HCT116 (cell line): ENCODE results near the gene ARHGAP31. TPM values are rescaled to one million over a fixed set of nuclear protein-coding genes. Genes with fewer than 3 reads are reported as not detected.

Experiments used
- ATAC-seq: fragments of 200-7000 bp; cut with Tn5 transposase; 2 replicates; pipeline ENCODE4 v1.9.1; 2020; ENCODE audit warnings: mild to moderate bottlenecking, moderate library complexity
- BruUV-seq: library from RNA; stranded (reverse); fragments of 400-500 nt; replicated peaks from 2 replicates; lab custom pipeline; 2021; lab: Mats Ljungman, UMichigan
- CTCF ChIA-PET: fragments of 300-600 bp; sonication (Branson Sonifier 250); formaldehyde crosslinking; loops from one replicate; lab custom pipeline; 2021; ENCODE audit warnings: antibody characterized with exemption; lab: Charles Lee
- POLR2A ChIA-PET: fragments of 300-600, 350-600 bp; sonication (Branson Sonifier 250); formaldehyde crosslinking; loops from one replicate; lab custom pipeline; 2021; ENCODE audit warnings: antibody characterized with exemption; lab: Charles Lee
- RAD21 ChIA-PET, 2 experiments: fragments of 300-600 bp; sonication (Branson Sonifier 250); formaldehyde crosslinking; loops; one replicate each; lab custom pipeline; 2023; ENCODE audit warnings: low total read pairs in 2 of 2; ENCODE audit not compliant: uncharacterized antibody in 2 of 2, unreplicated experiment in 2 of 2, low non-redundant PET in 1 of 2; lab: Charles Lee
- DNase-seq: peaks from one replicate; pipeline ENCODE4 v3.0.0-alpha.2; 2010; ENCODE audit warnings: low read depth, low spot score
- H2AFZ ChIP-seq: fragments of 200-600 bp; shearing (Covaris generic), sonication (generic); 2 replicates; pipeline ENCODE4 v1.6.1; 2017; ENCODE audit warnings: low read depth, mixed run types, mixed read lengths, antibody characterized with exemption, low read length; ENCODE audit not compliant: poor library complexity, severe bottlenecking
- H3K27ac ChIP-seq: 2 replicates; pipeline ENCODE4 v1.5.1; 2012; ENCODE audit warnings: low read depth, low read length
- H3K27me3 ChIP-seq: fragments of 200-600 bp; sonication (generic); 2 replicates; pipeline ENCODE4 v1.6.1; 2016; ENCODE audit warnings: mixed run types, low read length, mixed read lengths; ENCODE audit not compliant: insufficient read depth
- H3K36me3 ChIP-seq, 2 experiments: fragments of 200-500 bp in 1 of 2; fragments of 200-600 bp in 1 of 2; sonication (Bioruptor generic) in 1 of 2; sonication (generic) in 1 of 2; 2 replicates each; pipeline versions ENCODE4 v1.5.1 to v1.6.1; 2014 to 2016; ENCODE audit warnings: low read length in 2 of 2, inconsistent platforms in 1 of 2, mixed read lengths in 1 of 2, mixed run types in 1 of 2; ENCODE audit not compliant: insufficient read depth in 2 of 2, control insufficient read depth in 1 of 2
- H3K4me1 ChIP-seq, 2 experiments: fragments of 200-600 bp in 1 of 2; sonication (generic) in 1 of 2; 2 replicates each; pipeline versions ENCODE4 v1.5.1 to v1.6.1; 2012 to 2017; ENCODE audit warnings: low read length in 2 of 2, inconsistent platforms in 1 of 2, mild to moderate bottlenecking in 1 of 2, mixed read lengths in 1 of 2, mixed run types in 1 of 2, moderate library complexity in 1 of 2; ENCODE audit not compliant: insufficient read depth in 2 of 2, control insufficient read depth in 1 of 2
- H3K4me2 ChIP-seq: fragments of 200-600 bp; sonication (generic); 2 replicates; pipeline ENCODE4 v1.6.1; 2017; ENCODE audit warnings: mixed run types, low read length, mixed read lengths
- H3K4me3 ChIP-seq, 2 experiments: fragments of 200-600 bp in 1 of 2; sonication (generic) in 1 of 2; replicated peaks in 1 of 2; 2 replicates each; pipeline ENCODE4 v1.5.1; 2011 to 2016; ENCODE audit warnings: low read length in 2 of 2, control low read depth in 1 of 2, low read depth in 1 of 2, mild to moderate bottlenecking in 1 of 2, mixed read lengths in 1 of 2, mixed run types in 1 of 2
- H3K79me2 ChIP-seq: fragments of 200-600 bp; sonication (generic); 2 replicates; pipeline ENCODE4 v1.6.1; 2017; ENCODE audit warnings: mild to moderate bottlenecking, mixed run types, low read length, moderate library complexity, mixed read lengths; ENCODE audit not compliant: insufficient read depth
- H3K9ac ChIP-seq: fragments of 200-600 bp; sonication (generic); 2 replicates; pipeline ENCODE4 v1.6.1; 2016; ENCODE audit warnings: low read length, mixed read lengths
- H3K9me2 ChIP-seq: fragments of 200-600 bp; sonication (generic), shearing (Covaris generic); 2 replicates; pipeline ENCODE4 v1.6.1; 2017; ENCODE audit warnings: mixed run types, mild to moderate bottlenecking, moderate library complexity; ENCODE audit not compliant: insufficient read depth
- H3K9me3 ChIP-seq, 2 experiments: fragments of 200-500 bp in 1 of 2; fragments of 200-600 bp in 1 of 2; sonication (Bioruptor generic) in 1 of 2; sonication (generic) in 1 of 2; 2 replicates each; pipeline ENCODE4 v1.6.1; 2014 to 2017; ENCODE audit warnings: low read length in 2 of 2, mixed read lengths in 2 of 2, inconsistent platforms in 1 of 2, low read depth in 1 of 2, mild to moderate bottlenecking in 1 of 2, mixed run types in 1 of 2, moderate library complexity in 1 of 2; ENCODE audit not compliant: control insufficient read depth in 1 of 2, insufficient read depth in 1 of 2
- H4K20me1 ChIP-seq: fragments of 200-600 bp; sonication (generic), shearing (Covaris generic); 2 replicates; pipeline ENCODE4 v1.6.1; 2017; ENCODE audit warnings: mixed run types, mild to moderate bottlenecking, moderate library complexity; ENCODE audit not compliant: insufficient read depth
- CBX3 ChIP-seq: IDR thresholded peaks from 2 replicates; pipeline ENCODE4 v1.6.1; 2012; ENCODE audit warnings: low read depth
- CEBPB ChIP-seq: IDR thresholded peaks from 2 replicates; pipeline ENCODE4 v1.6.1; 2012; ENCODE audit warnings: low read depth
- EZH2 ChIP-seq: fragments of 200-600 bp; sonication (generic); IDR thresholded peaks from 2 replicates; pipeline ENCODE4 v1.6.1; 2017; ENCODE audit warnings: antibody characterized with exemption, mixed run types
- EZH2phosphoT487 ChIP-seq: fragments of 200-600 bp; IDR thresholded peaks from 2 replicates; pipeline ENCODE4 v1.6.1; 2018; ENCODE audit warnings: antibody characterized with exemption, borderline replicate concordance
- JUND ChIP-seq: IDR thresholded peaks from 2 replicates; pipeline ENCODE4 v1.6.1; 2012
- POLR2A ChIP-seq: IDR thresholded peaks from 2 replicates; pipeline ENCODE4 v1.7.0; 2011; ENCODE audit warnings: borderline replicate concordance; ENCODE audit not compliant: insufficient read depth, insufficient read length; ENCODE audit errors: extremely low read depth
- RAD21 ChIP-seq: IDR thresholded peaks from 2 replicates; pipeline ENCODE4 v1.6.1; 2012; ENCODE audit warnings: low read depth, mild to moderate bottlenecking
- SP1 ChIP-seq: IDR thresholded peaks from 2 replicates; pipeline ENCODE4 v1.6.1; 2012; ENCODE audit warnings: low read depth
- SRF ChIP-seq: IDR thresholded peaks from 2 replicates; pipeline ENCODE4 v1.6.1; 2012; ENCODE audit warnings: low read depth
- TCF7L2 ChIP-seq: IDR thresholded peaks from 2 replicates; pipeline ENCODE4 v1.7.0; 2011; ENCODE audit warnings: borderline replicate concordance, inconsistent platforms; ENCODE audit not compliant: insufficient read depth, insufficient read length; ENCODE audit errors: extremely low read depth
- ZFX ChIP-seq: fragments of 450-650 bp; IDR thresholded peaks from 2 replicates; pipeline ENCODE4 v1.6.1; 2017
- ZNF274 ChIP-seq: fragments of 200-500 bp; sonication (Bioruptor generic); IDR thresholded peaks from 2 replicates; pipeline ENCODE4 v1.6.1; 2014; ENCODE audit warnings: mild to moderate bottlenecking, low read depth, low read length, inconsistent platforms
- intact Hi-C: fragments of 100-400 bp; cut with micrococcal nuclease; formaldehyde crosslinking; loops from 2 replicates; pipeline ENCODE4 v1.10.0; 2022
- total RNA-seq: library from RNA; stranded (reverse); gene quantifications from one replicate; pipeline ENCODE4 v1.2.1, GENCODE V29; 2021; ENCODE audit not compliant: unreplicated experiment
- TF ChIP-seq, protein P1 (sequence below), 3 experiments: fragments of 200-600 bp in 1 of 3; sonication (generic) in 1 of 3; IDR thresholded peaks in 2 of 3; conservative IDR thresholded peaks in 1 of 3; 2 replicates each; pipeline ENCODE4 v1.5.1; 2012 to 2017; ENCODE audit warnings: low read depth in 2 of 3, low read length in 2 of 3, antibody characterized with exemption in 1 of 3, borderline replicate concordance in 1 of 3, control low read depth in 1 of 3, mild to moderate bottlenecking in 1 of 3, mixed read lengths in 1 of 3, mixed run types in 1 of 3, moderate library complexity in 1 of 3; ENCODE audit not compliant: insufficient read depth in 1 of 3
- TF ChIP-seq, protein P2 (sequence below): IDR thresholded peaks from 2 replicates; pipeline ENCODE4 v1.6.1; 2012
- TF ChIP-seq, protein P3 (sequence below): IDR thresholded peaks from 2 replicates; pipeline ENCODE4 v1.6.1; 2012; ENCODE audit warnings: low read depth

Gene ARHGAP31
- total RNA-seq, 1 experiment from 2014 or later: 0.93 TPM

DNA sequence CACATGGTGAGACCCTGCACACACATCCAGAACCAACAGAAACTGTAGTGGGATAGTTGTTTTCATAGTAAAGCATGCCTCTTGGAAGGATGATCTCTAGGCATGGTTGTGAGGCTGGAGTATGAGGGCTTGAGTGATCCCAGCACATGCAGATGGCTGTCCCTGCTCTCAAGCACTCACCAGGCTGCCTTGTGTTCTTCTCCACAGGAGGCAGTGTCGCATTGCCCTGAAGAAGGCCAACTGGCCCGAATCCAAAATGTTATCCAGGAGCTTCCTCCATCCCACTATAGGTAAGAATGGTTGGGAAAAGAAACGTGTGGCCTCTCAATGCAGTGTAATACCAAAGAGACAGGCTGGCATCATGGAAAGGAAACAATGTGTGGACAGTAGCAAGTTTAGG is 86.5 kb downstream of the ARHGAP31 start:
- H4K20me1 ChIP-seq: no peaks in the 10 kb centered on the region
- no peaks in the 10 kb centered on the region for H3K9me3 ChIP-seq
- CTCF ChIA-PET: no interaction called here
- POLR2A ChIA-PET: no interaction called here
- no peaks in the 10 kb centered on the region for H3K27me3 ChIP-seq
- DNase-seq (peak; percentile 7), ATAC-seq (peak; percentile 80)
- no peak overlapping the region for H2AFZ ChIP-seq
- H3K9ac ChIP-seq: no peak overlapping the region
- no peaks in the 10 kb centered on the region for H3K9me2 ChIP-seq
- no peak overlapping the region for H3K4me3 ChIP-seq
- no peaks in the 10 kb centered on the region for H3K36me3 ChIP-seq
- BruUV-seq: no TSS peak
- peak; percentile 37 for TF ChIP-seq RAD21
- no peak for TF ChIP-seq EZH2phosphoT487
- TF ChIP-seq, protein P1, sequence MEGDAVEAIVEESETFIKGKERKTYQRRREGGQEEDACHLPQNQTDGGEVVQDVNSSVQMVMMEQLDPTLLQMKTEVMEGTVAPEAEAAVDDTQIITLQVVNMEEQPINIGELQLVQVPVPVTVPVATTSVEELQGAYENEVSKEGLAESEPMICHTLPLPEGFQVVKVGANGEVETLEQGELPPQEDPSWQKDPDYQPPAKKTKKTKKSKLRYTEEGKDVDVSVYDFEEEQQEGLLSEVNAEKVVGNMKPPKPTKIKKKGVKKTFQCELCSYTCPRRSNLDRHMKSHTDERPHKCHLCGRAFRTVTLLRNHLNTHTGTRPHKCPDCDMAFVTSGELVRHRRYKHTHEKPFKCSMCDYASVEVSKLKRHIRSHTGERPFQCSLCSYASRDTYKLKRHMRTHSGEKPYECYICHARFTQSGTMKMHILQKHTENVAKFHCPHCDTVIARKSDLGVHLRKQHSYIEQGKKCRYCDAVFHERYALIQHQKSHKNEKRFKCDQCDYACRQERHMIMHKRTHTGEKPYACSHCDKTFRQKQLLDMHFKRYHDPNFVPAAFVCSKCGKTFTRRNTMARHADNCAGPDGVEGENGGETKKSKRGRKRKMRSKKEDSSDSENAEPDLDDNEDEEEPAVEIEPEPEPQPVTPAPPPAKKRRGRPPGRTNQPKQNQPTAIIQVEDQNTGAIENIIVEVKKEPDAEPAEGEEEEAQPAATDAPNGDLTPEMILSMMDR (IDR thresholded peaks at IDR 0.05 in 2 of 3, conservative IDR thresholded peaks at IDR 0.05 in 1 of 3; ENCODE audit: borderline replicate concordance in 1 of 3, insufficient read depth in 1 of 3, low read depth in 2 of 3, low read length in 2 of 3): peak; percentile 9 to 42 (median 36); a peak in 4 of 6 replicates
- no peak overlapping the region for H3K4me2 ChIP-seq
- H3K4me1 ChIP-seq: no peaks in the 10 kb centered on the region
- RAD21 ChIA-PET: no interaction called here
- no peak overlapping the region for H3K27ac ChIP-seq
- intact Hi-C loops: loop anchor here (10.0 kb wide), 1 partner anchor 496 kb away; no protein-coding TSS in a partner anchor
- no peaks in the 10 kb centered on the region for H3K79me2 ChIP-seq

DNA sequence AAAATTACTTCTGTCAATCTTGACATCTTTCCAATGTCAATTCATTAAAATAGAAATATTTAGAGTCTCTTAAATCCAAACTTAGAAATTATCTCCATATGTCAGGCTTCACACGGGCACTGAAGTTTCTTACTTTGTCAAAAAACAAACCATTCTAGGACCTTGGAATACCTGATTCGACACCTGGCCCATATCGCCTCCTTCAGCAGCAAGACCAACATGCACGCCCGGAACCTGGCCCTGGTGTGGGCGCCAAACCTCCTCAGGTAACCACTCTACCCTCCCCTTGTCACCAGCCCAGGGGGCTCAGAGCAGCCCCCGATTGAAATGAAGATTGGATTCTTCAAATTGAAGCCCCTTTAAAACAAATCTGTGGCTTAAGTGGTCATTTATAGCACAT is 88.0 kb downstream of the ARHGAP31 start:
- Histone ChIP-seq H3K27me3 (no peaks in the 10 kb centered on the region), H3K27ac (no peak overlapping the region), H3K79me2 (no peaks in the 10 kb centered on the region), H3K36me3 (no peaks in the 10 kb centered on the region), H3K4me1 (no peaks in the 10 kb centered on the region), H2AFZ (no peak overlapping the region), H3K9me3 (no peaks in the 10 kb centered on the region), H3K4me2 (no peak overlapping the region), H3K9me2 (no peaks in the 10 kb centered on the region), H3K9ac (no peak overlapping the region), H3K4me3 (no peak overlapping the region), H4K20me1 (no peaks in the 10 kb centered on the region)
- BruUV-seq: no TSS peak
- ChIA-PET RAD21 (no interaction called here), CTCF (no interaction called here), POLR2A (no interaction called here)
- no peak for ATAC-seq
- no peak for DNase-seq
- intact Hi-C loops: loop anchor here (10.0 kb wide), 1 partner anchor 497 kb away; no protein-coding TSS in a partner anchor
- TF ChIP-seq, protein P2, sequence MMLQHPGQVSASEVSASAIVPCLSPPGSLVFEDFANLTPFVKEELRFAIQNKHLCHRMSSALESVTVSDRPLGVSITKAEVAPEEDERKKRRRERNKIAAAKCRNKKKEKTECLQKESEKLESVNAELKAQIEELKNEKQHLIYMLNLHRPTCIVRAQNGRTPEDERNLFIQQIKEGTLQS: no peak
- no peak for TF ChIP-seq JUND
- TF ChIP-seq EZH2: no peak
- no peak for TF ChIP-seq POLR2A
- no peak for TF ChIP-seq RAD21
- TF ChIP-seq EZH2phosphoT487: no peak
- TF ChIP-seq, protein P3, sequence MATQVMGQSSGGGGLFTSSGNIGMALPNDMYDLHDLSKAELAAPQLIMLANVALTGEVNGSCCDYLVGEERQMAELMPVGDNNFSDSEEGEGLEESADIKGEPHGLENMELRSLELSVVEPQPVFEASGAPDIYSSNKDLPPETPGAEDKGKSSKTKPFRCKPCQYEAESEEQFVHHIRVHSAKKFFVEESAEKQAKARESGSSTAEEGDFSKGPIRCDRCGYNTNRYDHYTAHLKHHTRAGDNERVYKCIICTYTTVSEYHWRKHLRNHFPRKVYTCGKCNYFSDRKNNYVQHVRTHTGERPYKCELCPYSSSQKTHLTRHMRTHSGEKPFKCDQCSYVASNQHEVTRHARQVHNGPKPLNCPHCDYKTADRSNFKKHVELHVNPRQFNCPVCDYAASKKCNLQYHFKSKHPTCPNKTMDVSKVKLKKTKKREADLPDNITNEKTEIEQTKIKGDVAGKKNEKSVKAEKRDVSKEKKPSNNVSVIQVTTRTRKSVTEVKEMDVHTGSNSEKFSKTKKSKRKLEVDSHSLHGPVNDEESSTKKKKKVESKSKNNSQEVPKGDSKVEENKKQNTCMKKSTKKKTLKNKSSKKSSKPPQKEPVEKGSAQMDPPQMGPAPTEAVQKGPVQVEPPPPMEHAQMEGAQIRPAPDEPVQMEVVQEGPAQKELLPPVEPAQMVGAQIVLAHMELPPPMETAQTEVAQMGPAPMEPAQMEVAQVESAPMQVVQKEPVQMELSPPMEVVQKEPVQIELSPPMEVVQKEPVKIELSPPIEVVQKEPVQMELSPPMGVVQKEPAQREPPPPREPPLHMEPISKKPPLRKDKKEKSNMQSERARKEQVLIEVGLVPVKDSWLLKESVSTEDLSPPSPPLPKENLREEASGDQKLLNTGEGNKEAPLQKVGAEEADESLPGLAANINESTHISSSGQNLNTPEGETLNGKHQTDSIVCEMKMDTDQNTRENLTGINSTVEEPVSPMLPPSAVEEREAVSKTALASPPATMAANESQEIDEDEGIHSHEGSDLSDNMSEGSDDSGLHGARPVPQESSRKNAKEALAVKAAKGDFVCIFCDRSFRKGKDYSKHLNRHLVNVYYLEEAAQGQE: no peak
- TF ChIP-seq ZFX: no peak
- TF ChIP-seq CEBPB: no peak
- TF ChIP-seq ZNF274: no peak
- no peak for TF ChIP-seq CBX3
- no peak for TF ChIP-seq SP1
- no peak for TF ChIP-seq TCF7L2
- TF ChIP-seq SRF: no peak
